HL-60 (cell line): ENCODE measurements around the gene CHCHD3.

Experiments
- DNase-seq, 2 experiments: peaks; one replicate each; pipeline ENCODE4 v3.0.0-alpha.2; 2010 to 2020; ENCODE audit warnings: low read depth in 1 of 2, low spot score in 1 of 2
- H3K27ac ChIP-seq: fragments of 250-450 bp; sonication (Bioruptor Pico); replicated peaks from 2 replicates; pipeline ENCODE4 v1.5.1; 2020; ENCODE audit warnings: mild to moderate bottlenecking, moderate library complexity
- H3K27me3 ChIP-seq: fragments of 250-450 bp; sonication (Bioruptor Pico); 2 replicates; pipeline ENCODE4 v1.5.1; 2021; ENCODE audit warnings: mild to moderate bottlenecking, moderate library complexity; ENCODE audit not compliant: insufficient read depth, poor library complexity, severe bottlenecking
- H3K4me3 ChIP-seq: replicated peaks from 2 replicates; pipeline ENCODE4 v1.5.1; 2011; ENCODE audit warnings: mild to moderate bottlenecking, control low read depth, low read length; ENCODE audit not compliant: insufficient read depth
- CTCF ChIP-seq: IDR thresholded peaks from one replicate; pipeline ENCODE4 v1.5.1; 2011; ENCODE audit warnings: low read length, control low read depth, inconsistent platforms; ENCODE audit not compliant: insufficient read depth
- GABPA ChIP-seq: IDR thresholded peaks from 2 replicates; pipeline ENCODE4 v1.6.1; 2012; ENCODE audit warnings: low read depth
- POLR2AphosphoS5 ChIP-seq: IDR thresholded peaks from 2 replicates; pipeline ENCODE4 v1.6.1; 2012; ENCODE audit warnings: low read depth
- REST ChIP-seq: IDR thresholded peaks from 2 replicates; pipeline ENCODE4 v1.6.1; 2012; ENCODE audit warnings: low read depth; ENCODE audit not compliant: insufficient replicate concordance
- SPI1 ChIP-seq: IDR thresholded peaks from 2 replicates; pipeline ENCODE4 v1.6.1; 2012; ENCODE audit warnings: low read depth, mild to moderate bottlenecking, borderline replicate concordance

The CHCHD3 gene

DNA sequence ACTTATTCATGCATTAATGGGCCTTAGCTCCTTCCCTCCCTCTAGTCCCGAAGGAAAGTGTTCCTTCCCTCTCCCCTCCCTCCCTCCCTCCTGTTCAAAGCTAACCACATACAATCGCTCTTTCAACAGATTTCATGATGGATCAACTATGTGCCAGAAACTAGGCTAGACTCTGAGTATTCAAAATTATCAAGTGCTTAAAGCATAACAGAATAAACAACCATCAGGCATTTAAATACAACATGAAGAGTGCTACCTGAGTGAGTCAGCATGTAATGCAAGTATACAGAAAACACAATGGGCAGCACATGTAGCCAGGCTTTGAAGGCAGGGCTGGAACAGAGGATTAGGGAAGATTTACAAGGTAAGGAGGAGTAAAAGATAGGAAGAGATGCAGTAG is 11.3 kb downstream of the CHCHD3 start:
- no peak for DNase-seq
- H3K4me3 ChIP-seq = no peak overlapping the region
- no peak overlapping the region for H3K27ac ChIP-seq
- no peaks in the 10 kb centered on the region for H3K27me3 ChIP-seq
- TF ChIP-seq REST (no peak), GABPA (no peak), CTCF (no peak), POLR2AphosphoS5 (no peak), SPI1 (no peak)

DNA sequence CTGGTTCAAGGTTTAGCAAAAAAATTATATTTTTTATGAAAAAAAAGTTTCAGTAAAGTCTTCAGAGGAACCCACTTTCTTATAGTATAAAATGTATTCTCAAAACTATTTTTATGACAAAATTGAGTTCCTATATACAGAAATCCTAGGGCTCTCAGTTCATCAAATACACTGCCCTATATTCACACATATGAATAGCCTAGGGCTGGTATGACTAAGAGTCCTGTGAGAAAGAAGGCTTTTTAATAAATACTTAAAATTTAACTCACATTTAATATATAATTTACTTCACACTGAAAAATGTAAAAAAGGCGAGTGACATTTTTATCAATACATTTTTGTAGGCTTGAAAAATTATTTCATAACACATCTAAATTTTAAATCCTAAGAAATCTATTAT is 16.6 kb downstream of the CHCHD3 start:
- no peak for DNase-seq
- Histone ChIP-seq H3K27ac (no peak overlapping the region), H3K4me3 (no peak overlapping the region), H3K27me3 (no peaks in the 10 kb centered on the region)
- TF ChIP-seq SPI1 = no peak
- no peak for TF ChIP-seq REST
- no peak for TF ChIP-seq GABPA
- TF ChIP-seq CTCF = no peak

DNA sequence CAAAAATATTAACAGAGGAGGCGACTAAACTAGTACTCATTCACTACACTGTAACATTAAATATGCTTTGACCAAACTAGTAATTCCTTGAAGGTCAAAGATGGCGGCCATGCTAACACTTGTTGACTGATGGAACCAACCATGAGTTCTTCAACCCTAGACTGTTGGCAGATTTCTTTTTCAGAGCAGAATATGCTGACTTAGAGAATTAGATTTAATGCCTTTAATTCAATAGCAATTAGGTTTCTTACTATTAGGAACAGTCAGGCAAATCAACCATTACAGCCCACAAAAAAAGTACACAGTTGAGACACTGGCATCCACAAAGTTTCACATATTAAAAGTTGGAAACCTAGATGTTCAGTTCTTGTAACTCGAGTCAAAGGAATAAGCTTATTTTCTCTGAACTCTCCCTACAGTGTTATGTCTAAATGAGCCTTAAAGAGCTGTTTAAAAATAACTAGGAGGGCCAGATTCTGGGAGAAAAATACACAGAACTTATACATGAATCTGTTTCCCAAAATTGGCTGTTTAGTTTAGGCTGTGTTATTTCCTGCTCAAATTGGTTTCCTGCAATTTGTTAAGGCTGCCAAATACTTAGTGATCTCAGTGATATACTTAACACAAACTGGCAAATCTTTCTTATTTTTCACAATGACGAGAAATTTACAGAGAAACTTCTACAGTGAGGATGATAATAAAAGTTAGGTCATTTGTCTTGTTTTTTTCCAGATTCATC is 17.6 kb downstream of the CHCHD3 start:
- DNase-seq = no peak
- Histone ChIP-seq H3K27ac (no peak overlapping the region), H3K27me3 (no peaks in the 10 kb centered on the region), H3K4me3 (no peak overlapping the region)
- no peak for TF ChIP-seq CTCF
- no peak for TF ChIP-seq REST
- TF ChIP-seq SPI1 = no peak
- no peak for TF ChIP-seq GABPA
- TF ChIP-seq POLR2AphosphoS5 = no peak
